GM23248 (cell line): ENCODE results near the gene ADGB. TPM values are rescaled to one million over a fixed set of nuclear protein-coding genes. Genes with fewer than 3 reads are reported as not detected.

Experiments used
- DNase-seq: peaks from one replicate; pipeline ENCODE4 v3.0.0-alpha.2; 2015
- H2AFZ ChIP-seq: fragments of 200-600 bp; sonication (generic); 2 replicates; pipeline ENCODE4 v1.6.1; 2016; ENCODE audit warnings: antibody characterized with exemption
- H3F3A ChIP-seq: fragments of 200-600 bp; sonication (generic); 2 replicates; pipeline ENCODE4 v1.6.1; 2016; ENCODE audit warnings: mild to moderate bottlenecking, antibody characterized with exemption, mixed run types; ENCODE audit not compliant: insufficient read depth
- H3K27ac ChIP-seq: fragments of 200-600 bp; sonication (generic); 2 replicates; pipeline ENCODE4 v1.5.1; 2016; ENCODE audit warnings: mild to moderate bottlenecking
- H3K27me3 ChIP-seq: fragments of 200-600 bp; sonication (generic); replicated peaks from 2 replicates; pipeline ENCODE4 v1.6.1; 2016; ENCODE audit warnings: mild to moderate bottlenecking; ENCODE audit not compliant: insufficient read depth
- H3K36me3 ChIP-seq: fragments of 200-600 bp; sonication (generic); 2 replicates; pipeline ENCODE4 v1.6.1; 2016; ENCODE audit warnings: low read depth, mild to moderate bottlenecking
- H3K4me1 ChIP-seq: fragments of 200-600 bp; sonication (generic); 2 replicates; pipeline ENCODE4 v1.6.1; 2016; ENCODE audit warnings: mild to moderate bottlenecking; ENCODE audit not compliant: insufficient read depth
- H3K4me2 ChIP-seq: fragments of 200-600 bp; sonication (generic); one replicate; pipeline ENCODE4 v1.6.1; 2016; ENCODE audit warnings: mild to moderate bottlenecking; ENCODE audit not compliant: unreplicated experiment
- H3K4me3 ChIP-seq: fragments of 200-600 bp; sonication (generic); 2 replicates; pipeline ENCODE4 v1.5.1; 2016; ENCODE audit warnings: mild to moderate bottlenecking
- H3K79me2 ChIP-seq: fragments of 200-600 bp; sonication (generic); 2 replicates; pipeline ENCODE4 v1.6.1; 2016; ENCODE audit warnings: mild to moderate bottlenecking; ENCODE audit not compliant: insufficient read depth
- H3K9ac ChIP-seq: fragments of 200-600 bp; sonication (generic); 2 replicates; pipeline ENCODE4 v1.6.1; 2016; ENCODE audit warnings: mild to moderate bottlenecking
- H3K9me2 ChIP-seq: fragments of 200-600 bp; sonication (generic); 2 replicates; pipeline ENCODE4 v1.6.1; 2016; ENCODE audit warnings: mixed run types, mild to moderate bottlenecking, moderate library complexity; ENCODE audit not compliant: insufficient read depth
- H3K9me3 ChIP-seq: fragments of 200-600 bp; sonication (generic); one replicate; pipeline ENCODE4 v1.6.1; 2017; ENCODE audit warnings: low read depth
- H4K20me1 ChIP-seq: fragments of 200-600 bp; sonication (generic); 2 replicates; pipeline ENCODE4 v1.6.0; 2016; ENCODE audit not compliant: insufficient read depth
- EZH2 ChIP-seq: fragments of 200-600 bp; sonication (generic); IDR thresholded peaks from 2 replicates; pipeline ENCODE4 v1.6.1; 2018; ENCODE audit warnings: antibody characterized with exemption, mild to moderate bottlenecking; ENCODE audit not compliant: insufficient read depth, poor library complexity, severe bottlenecking
- EZH2phosphoT487 ChIP-seq: fragments of 200-600 bp; sonication (generic); IDR thresholded peaks from 2 replicates; pipeline ENCODE4 v1.6.1; 2018; ENCODE audit warnings: antibody characterized with exemption, moderate library complexity, mild to moderate bottlenecking, low read depth; ENCODE audit not compliant: insufficient read depth
- WGBS, 2 experiments: methylation state at CpG; one replicate each; pipeline ENCODE4 v1.1.6; 2015 to 2017; ENCODE audit warnings: low lambda C conversion rate in 2 of 2, low coverage in 1 of 2; ENCODE audit errors: missing lambda C conversion rate in 2 of 2; 5-methylcytosine and 5-hydroxymethylcytosine counted together
- in situ Hi-C: fragments of 300-500 bp; cut with MboI; formaldehyde crosslinking; loops from 2 replicates; pipeline ENCODE4 v1.15.0; 2020
- polyA plus RNA-seq: library from polyadenylated mRNA; unstranded; fragments of >200 nt; fragmentation: Nextera tagmentation; extraction: Ambion mirVana; gene quantifications from 2 replicates; pipeline ENCODE4 v1.2.1, GENCODE V29; 2016
- total RNA-seq: library from RNA; depleted of rRNA; stranded (reverse); fragments of >200 nt; shearing (Covaris generic); gene quantifications from 2 replicates; pipeline ENCODE4 v1.2.3, GENCODE V29; 2014

ADGB gene
- total and polyA plus RNA-seq, 2 experiments from 2014 or later = not detected

DNA sequence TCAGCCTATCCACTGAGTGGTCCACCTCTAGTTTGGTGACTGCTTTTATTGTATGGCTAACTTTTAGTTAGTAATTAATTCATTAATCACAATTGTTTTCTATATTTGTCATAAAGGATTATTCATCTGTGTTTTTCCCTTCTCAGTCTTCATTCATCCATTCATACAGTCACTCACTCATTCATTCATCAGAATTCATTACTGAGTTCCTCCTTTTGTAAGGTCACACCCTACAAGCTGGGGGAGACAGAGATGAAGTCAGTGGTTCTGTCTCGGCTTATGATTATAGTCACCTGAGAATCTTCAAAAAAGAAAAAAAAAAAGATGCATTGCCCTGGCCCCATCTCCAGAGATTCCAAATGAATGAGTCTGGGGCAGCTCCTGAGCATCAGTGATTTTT lies 257.1 kb downstream of the ADGB start:
- TF ChIP-seq EZH2phosphoT487 (no peak), EZH2 (no peak)
- Histone ChIP-seq H3K4me1 (peaks cover 19% of the 10 kb centered on the region), H3K9me2 (no peaks in the 10 kb centered on the region), H3K9ac (no peak overlapping the region), H3K27ac (no peak overlapping the region), H3K4me2 (no peak overlapping the region), H3K27me3 (no peaks in the 10 kb centered on the region), H4K20me1 (no peaks in the 10 kb centered on the region), H3F3A (peaks cover 29% of the 10 kb centered on the region), H3K9me3 (no peaks in the 10 kb centered on the region), H2AFZ (no peak overlapping the region), H3K36me3 (no peaks in the 10 kb centered on the region), H3K4me3 (no peak overlapping the region), H3K79me2 (no peaks in the 10 kb centered on the region)
- WGBS, 2 experiments = 62 to 71% methylated on average over 1 of the region's 1 CpG
- in situ Hi-C loops = loop anchor here (25.0 kb wide), 1 partner anchor 1306 kb away; no protein-coding TSS in a partner anchor
- DNase-seq = no peak

DNA sequence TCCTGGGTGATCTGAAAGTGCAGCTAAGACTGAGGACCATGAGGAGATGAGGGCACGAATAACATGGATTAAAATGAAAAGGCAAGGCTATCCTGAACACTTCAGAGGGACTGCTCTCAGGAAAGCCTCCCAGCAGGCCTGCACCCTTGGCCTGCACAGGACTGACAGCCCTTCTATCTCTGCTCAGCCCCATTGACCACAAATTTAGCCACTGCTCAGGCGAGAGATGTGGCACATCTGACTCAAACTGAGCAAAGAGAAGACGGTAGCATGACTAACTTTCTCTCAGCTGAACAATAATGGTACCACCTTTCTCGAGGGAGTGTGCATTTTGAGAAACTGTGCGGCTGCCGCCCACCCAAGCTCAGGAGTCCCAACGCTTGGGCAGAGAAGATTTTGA lies 257.5 kb downstream of the ADGB start:
- no peaks in the 10 kb centered on the region for H3K9me2 ChIP-seq
- H3K4me3 ChIP-seq = no peak overlapping the region
- no peak overlapping the region for H3K27ac ChIP-seq
- H3K9ac ChIP-seq = no peak overlapping the region
- in situ Hi-C loops = loop anchor here (25.0 kb wide), 1 partner anchor 1306 kb away; no protein-coding TSS in a partner anchor
- no peaks in the 10 kb centered on the region for H3K79me2 ChIP-seq
- H3K36me3 ChIP-seq = no peaks in the 10 kb centered on the region
- peaks cover 16% of the 10 kb centered on the region for H3K4me1 ChIP-seq
- TF ChIP-seq EZH2phosphoT487 = no peak
- no peak for TF ChIP-seq EZH2
- peaks cover 25% of the 10 kb centered on the region for H3F3A ChIP-seq
- H3K27me3 ChIP-seq = no peaks in the 10 kb centered on the region
- DNase-seq = peak; percentile 3
- H4K20me1 ChIP-seq = no peaks in the 10 kb centered on the region
- 91% methylated on average over 7 of the region's 7 CpGs for WGBS, 2 experiments
- H2AFZ ChIP-seq = no peak overlapping the region
- no peaks in the 10 kb centered on the region for H3K9me3 ChIP-seq
- no peak overlapping the region for H3K4me2 ChIP-seq

- no peaks in the 10 kb centered on the region for H3K27me3 ChIP-seq
- peaks cover 15% of the 10 kb centered on the region for H3F3A ChIP-seq
- no peaks in the 10 kb centered on the region for H3K9me3 ChIP-seq
- TF ChIP-seq EZH2 (no peak), EZH2phosphoT487 (no peak)
- H3K27ac ChIP-seq = peak overlapping the region; percentile 73
- 15 to 16% methylated on average over 27 of the region's 27 CpGs for WGBS, 2 experiments
- no peaks in the 10 kb centered on the region for H3K79me2 ChIP-seq
- peak; percentile 97 for DNase-seq
- H4K20me1 ChIP-seq = no peaks in the 10 kb centered on the region
- no peaks in the 10 kb centered on the region for H3K9me2 ChIP-seq
- H3K36me3 ChIP-seq = no peaks in the 10 kb centered on the region
- in situ Hi-C loops = loop anchor here (25.0 kb wide), 1 partner anchor 1305 kb away; no protein-coding TSS in a partner anchor
- peaks cover 7% of the 10 kb centered on the region for H3K4me1 ChIP-seq
- H3K4me3 ChIP-seq = peak overlapping the region; percentile 63
- peak overlapping the region; percentile 84 for H2AFZ ChIP-seq
- H3K4me2 ChIP-seq = peak overlapping the region; percentile 74
- peak overlapping the region; percentile 74 for H3K9ac ChIP-seq
Observed at GRCh38 chr6:146857180-146857979, 258.6 kb downstream of the ADGB start.

- Histone ChIP-seq H3K4me2 (peak overlapping the region; percentile 74), H3K27ac (peak overlapping the region; percentile 73), H3K4me3 (peak overlapping the region; percentile 63), H3F3A (peaks cover 9% of the 10 kb centered on the region; the same call in 1 of the 2 replicates), H4K20me1 (no peaks in the 10 kb centered on the region), H3K9me2 (no peaks in the 10 kb centered on the region), H3K36me3 (no peaks in the 10 kb centered on the region), H3K27me3 (no peaks in the 10 kb centered on the region), H3K9me3 (no peaks in the 10 kb centered on the region), H2AFZ (peak overlapping the region; percentile 84), H3K4me1 (peaks cover 7% of the 10 kb centered on the region; the same call in 1 of the 2 replicates), H3K9ac (peak overlapping the region; percentile 74), H3K79me2 (no peaks in the 10 kb centered on the region)
- TF ChIP-seq EZH2phosphoT487 = no peak
- TF ChIP-seq EZH2 = no peak
- DNase-seq = no peak
- in situ Hi-C loops = loop anchor here (25.0 kb wide), 1 partner anchor 1304 kb away; no protein-coding TSS in a partner anchor
- 19 to 23% methylated on average over 5 of the region's 5 CpGs for WGBS, 2 experiments
Observed at GRCh38 chr6:146857980-146858347, 259.2 kb downstream of the ADGB start.
